HepG2 (cell line): ENCODE results near the gene ST6GALNAC4. TPM values are rescaled to one million over a fixed set of nuclear protein-coding genes. Genes with fewer than 3 reads are reported as not detected.

Source experiments
- ATAC-seq: fragments of 200-7000 bp; cut with Tn5 transposase; 3 replicates; pipeline ENCODE4 v1.9.1; 2020; ENCODE audit warnings: mild to moderate bottlenecking, moderate library complexity
- BruUV-seq: library from RNA; stranded (reverse); fragments of 400-500 nt; replicated peaks from 2 replicates; lab custom pipeline; 2021; lab: Mats Ljungman, UMichigan
- CTCF ChIA-PET: fragments of 300-600 bp; formaldehyde crosslinking; extraction: SDS; loops from one replicate; lab custom pipeline; 2021; ENCODE audit warnings: low total read pairs, inconsistent platforms, low intra/inter-chr PET ratio; lab: Yijun Ruan, JAX
- POLR2A ChIA-PET: fragments of 350-600 bp; sonication (Branson Sonifier 250); formaldehyde crosslinking; loops from one replicate; lab custom pipeline; 2020; ENCODE audit warnings: antibody characterized with exemption, inconsistent platforms; lab: Yijun Ruan, JAX
- DNase-seq: peaks from one replicate; pipeline ENCODE4 v3.0.0-alpha.2; 2015; ENCODE audit warnings: low spot score
- FAIRE-seq: peaks from 3 replicates; lab custom pipeline; 2011; peaks lifted over from hg19 to GRCh38; lab: Jason Lieb, UNC
- H2AFZ ChIP-seq: one replicate; pipeline ENCODE4 v1.6.1; 2011; ENCODE audit warnings: low read length, inconsistent platforms
- H3K27ac ChIP-seq: fragments of 300-600 bp; 3 replicates; pipeline ENCODE4 v1.8.0; 2011; ENCODE audit warnings: mixed run types, mild to moderate bottlenecking, mixed read lengths, low read length, inconsistent platforms; ENCODE audit not compliant: insufficient read depth; ENCODE audit errors: extremely low read length
- H3K27me3 ChIP-seq, 2 experiments: fragments of 200-600 bp in 1 of 2; 2 replicates in 1 of 2; 3 replicates in 1 of 2; pipeline versions ENCODE4 v1.6.0 to v1.8.0; 2011; ENCODE audit warnings: low read length in 2 of 2, mild to moderate bottlenecking in 2 of 2, moderate library complexity in 2 of 2, inconsistent platforms in 1 of 2; ENCODE audit not compliant: insufficient read depth in 2 of 2, control insufficient read depth in 1 of 2
- H3K36me3 ChIP-seq, 2 experiments: fragments of 200-600 bp in 1 of 2; replicated peaks in 1 of 2; 2 replicates in 1 of 2; 3 replicates in 1 of 2; pipeline versions ENCODE4 v1.5.1 to v1.8.0; 2011; ENCODE audit warnings: low read length in 2 of 2, inconsistent platforms in 1 of 2; ENCODE audit not compliant: insufficient read depth in 2 of 2, control insufficient read depth in 1 of 2
- H3K4me1 ChIP-seq: 2 replicates; pipeline ENCODE4 v1.5.1; 2012; ENCODE audit warnings: low read length, inconsistent platforms; ENCODE audit not compliant: insufficient read depth
- H3K4me2 ChIP-seq: 2 replicates; pipeline ENCODE4 v1.6.0; 2011; ENCODE audit warnings: low read depth, low read length, inconsistent platforms
- H3K4me3 ChIP-seq, 3 experiments: fragments of 200-600 bp in 1 of 3; sonication (generic), shearing (Covaris generic) in 1 of 3; replicated peaks in 1 of 3; 2 replicates each; pipeline ENCODE4 v1.5.1; 2011 to 2016; ENCODE audit warnings: low read length in 3 of 3, inconsistent platforms in 2 of 3, low read depth in 2 of 3, mild to moderate bottlenecking in 2 of 3, control low read depth in 1 of 3, mixed read lengths in 1 of 3; ENCODE audit not compliant: insufficient read depth in 1 of 3
- H3K79me2 ChIP-seq: one replicate; pipeline ENCODE4 v1.6.1; 2011; ENCODE audit warnings: low read length, inconsistent platforms; ENCODE audit not compliant: insufficient read depth
- H3K9ac ChIP-seq: 2 replicates; pipeline ENCODE4 v1.6.0; 2011; ENCODE audit warnings: mild to moderate bottlenecking, low read depth, low read length, inconsistent platforms; ENCODE audit not compliant: insufficient read depth
- H3K9me3 ChIP-seq: 2 replicates; pipeline ENCODE4 v1.5.1; 2012; ENCODE audit warnings: mild to moderate bottlenecking, low read length
- H4K20me1 ChIP-seq: 2 replicates; pipeline ENCODE4 v1.6.0; 2011; ENCODE audit warnings: inconsistent platforms, mild to moderate bottlenecking, low read length, moderate library complexity; ENCODE audit not compliant: insufficient read depth
- CSRNP1 ChIP-seq: sonication (generic); formaldehyde crosslinking; IDR thresholded peaks from 2 replicates; pipeline ENCODE4 v1.8.1; 2023; ENCODE audit warnings: mild to moderate bottlenecking, missing genetic modification reagents
- HNRNPLL ChIP-seq: fragments of 200-400 bp; formaldehyde crosslinking; IDR thresholded peaks from 2 replicates; pipeline ENCODE4 v1.6.1; 2017; ENCODE audit warnings: mild to moderate bottlenecking, low read depth, low read length; ENCODE audit not compliant: poor library complexity, severe bottlenecking
- MAX ChIP-seq: IDR thresholded peaks from 2 replicates; pipeline ENCODE4 v1.6.1; 2012; ENCODE audit warnings: inconsistent platforms
- PITX1 ChIP-seq: sonication (generic); formaldehyde crosslinking; IDR thresholded peaks from 2 replicates; pipeline ENCODE4 v1.5.1; 2020; ENCODE audit warnings: mild to moderate bottlenecking, missing genetic modification reagents
- SNAI1 ChIP-seq: sonication (generic); formaldehyde crosslinking; IDR thresholded peaks from 2 replicates; pipeline ENCODE4 v1.5.0; 2020; ENCODE audit warnings: mild to moderate bottlenecking, missing genetic modification reagents, borderline replicate concordance
- TCF7 ChIP-seq: sonication (generic); IDR thresholded peaks from 2 replicates; pipeline ENCODE4 v1.6.1; 2016; ENCODE audit warnings: antibody characterized with exemption, low read depth
- ZBTB33 ChIP-seq: sonication (generic); formaldehyde crosslinking; IDR thresholded peaks from 2 replicates; pipeline ENCODE4 v1.4.0; 2020; ENCODE audit warnings: missing genetic modification reagents
- ZFX ChIP-seq: sonication (generic); formaldehyde crosslinking; IDR thresholded peaks from 2 replicates; pipeline ENCODE4 v1.4.0; 2020; ENCODE audit warnings: mild to moderate bottlenecking, low read depth, missing genetic modification reagents, moderate library complexity
- ZNF629 ChIP-seq: sonication (generic); formaldehyde crosslinking; conservative IDR thresholded peaks from 2 replicates; pipeline ENCODE4 v1.5.0; 2020; ENCODE audit warnings: missing genetic modification reagents
- ZNF687 ChIP-seq: sonication (generic); formaldehyde crosslinking; IDR thresholded peaks from 2 replicates; pipeline ENCODE4 v1.5.1; 2020; ENCODE audit warnings: mild to moderate bottlenecking, missing genetic modification reagents, moderate library complexity
- WGBS: methylation state at CpG from one replicate; pipeline ENCODE4 v1.1.6; 2017; ENCODE audit warnings: low lambda C conversion rate; 5-methylcytosine and 5-hydroxymethylcytosine counted together
- in situ Hi-C: cut with HindIII; loops from 2 replicates; pipeline ENCODE4 v1.10.0; 2017; ENCODE audit warnings: low pct_unique_long_range_greater_than_20kb; ENCODE audit not compliant: extremely low pct_ligation_motif_present
- intact Hi-C: fragments of 100-400 bp; cut with micrococcal nuclease; formaldehyde crosslinking; loops from one replicate; pipeline ENCODE4 v1.10.0; 2022; ENCODE audit not compliant: unreplicated experiment
- polyA plus RNA-seq, 8 experiments: library from polyadenylated mRNA; depleted of rRNA in 3 of 8; stranded (reverse) in 7 of 8; unstranded in 1 of 8; fragments of >200 nt; fragmentation: Illumina TruSeq in 4 of 8; extraction: Trizol in 4 of 8; gene quantifications; 2 replicates each; pipeline versions ENCODE4 v1.2.1 to v1.2.3, GENCODE V29; 2011 to 2016; ENCODE audit warnings: low read depth in 4 of 8, missing spikeins in 1 of 8, mixed read lengths in 1 of 8; ENCODE audit not compliant: insufficient read depth in 1 of 8
- total RNA-seq, 5 experiments: library from RNA; depleted of rRNA; stranded (reverse); fragments of >200 nt; fragmentation: Illumina TruSeq; extraction: Trizol; gene quantifications; 2 replicates each; pipeline ENCODE4 v1.2.3, GENCODE V29; 2016; ENCODE audit warnings: low read depth in 1 of 5

Gene ST6GALNAC4
- total and polyA plus RNA-seq, 2 of the 13 experiments (the other 11 are each of a cell fraction or from before 2014, with no cell fraction given): 18.8 to 27.7 TPM

- POLR2A ChIA-PET: no interaction called here
- 35% methylated on average over 12 of the region's 24 CpGs for WGBS
- DNase-seq: no peak
- Histone ChIP-seq H3K4me1 (peaks cover 36% of the 10 kb centered on the region), H3K9me3 (no peaks in the 10 kb centered on the region), H3K9ac (0 out of 2 replicates have a peak overlapping the region, but pooled peaks have one; percentile 8), H3K79me2 (no peaks in the 10 kb centered on the region), H3K27me3 (peaks cover 0 to 38% of the 10 kb centered on the region in 2 experiments), H3K27ac (no peak overlapping the region), H3K4me2 (peak overlapping the region; percentile 44), H3K36me3 (no peaks in the 10 kb centered on the region), H2AFZ (no peak overlapping the region), H4K20me1 (no peaks in the 10 kb centered on the region), H3K4me3 (peak overlapping the region in 2 of 3 experiments; percentile 28 to 50; a peak in 4 of 6 replicates)
- TF ChIP-seq SNAI1 (no peak), ZNF629 (CRISPR knock-in tag) (peak; percentile 61), HNRNPLL (peak; percentile 40), CSRNP1 (CRISPR knock-in tag) (0 out of 2 replicates have a peak, but pooled peaks have one; percentile 29), ZFX (CRISPR knock-in tag) (peak; percentile 31; the same call in 1 of the 2 replicates), PITX1 (peak; percentile 52; the same call in 1 of the 2 replicates), TCF7 (no peak), ZNF687 (CRISPR knock-in tag) (peak; percentile 53), MAX (0 out of 2 replicates have a peak, but pooled peaks have one; percentile 24), ZBTB33 (CRISPR knock-in tag) (0 out of 2 replicates have a peak, but pooled peaks have one; percentile 13)
- in situ Hi-C loops: loop anchor here (5.0 to 10.0 kb wide), 2 partner anchors 331 to 423 kb away; no protein-coding TSS in a partner anchor
- no peak for FAIRE-seq
- intact Hi-C loops: no loop called here
- ATAC-seq: peak; percentile 22
- BruUV-seq: no TSS peak
- CTCF ChIA-PET: no interaction called here
Measured at GRCh38 chr9:127927988-127928675, 11.3 kb upstream of the ST6GALNAC4 start.
